IPS-15b (cell line): Measurements from ENCODE around the gene LRRC3.

Experiments
- H3K27me3 ChIP-seq: one replicate; pipeline ENCODE4 v1.6.1; 2013; ENCODE audit warnings: low read length; ENCODE audit not compliant: control insufficient read depth, insufficient read depth
- H3K36me3 ChIP-seq: one replicate; pipeline ENCODE4 v1.6.1; 2013; ENCODE audit warnings: low read length; ENCODE audit not compliant: control insufficient read depth, insufficient read depth
- H3K4me1 ChIP-seq: one replicate; pipeline ENCODE4 v1.6.1; 2013; ENCODE audit warnings: mild to moderate bottlenecking, low read length; ENCODE audit not compliant: control insufficient read depth, insufficient read depth
- H3K4me3 ChIP-seq: one replicate; pipeline ENCODE4 v1.5.1; 2013; ENCODE audit warnings: low read depth, low read length
- H3K9ac ChIP-seq: one replicate; pipeline ENCODE4 v1.6.1; 2013; ENCODE audit warnings: low read depth, mild to moderate bottlenecking, low read length
- H3K9me3 ChIP-seq: one replicate; pipeline ENCODE4 v1.6.1; 2013; ENCODE audit warnings: mild to moderate bottlenecking, low read length; ENCODE audit not compliant: control insufficient read depth, insufficient read depth

Gene LRRC3

GRCh38 chr21:44492567-44493385 lies 37.5 kb downstream of the LRRC3 start:
- Histone ChIP-seq H3K27me3 (no peaks in the 10 kb centered on the region), H3K9ac (no peak overlapping the region), H3K9me3 (peaks cover 18% of the 10 kb centered on the region), H3K4me1 (peaks cover 3% of the 10 kb centered on the region), H3K4me3 (no peak overlapping the region), H3K36me3 (no peaks in the 10 kb centered on the region)

GRCh38 chr21:44494418-44494817 lies 39.1 kb downstream of the LRRC3 start:
- Histone ChIP-seq H3K27me3 (no peaks in the 10 kb centered on the region), H3K9me3 (peaks cover 18% of the 10 kb centered on the region)

GRCh38 chr21:44494956-44495355 lies 39.6 kb downstream of the LRRC3 start:
- H3K9me3 ChIP-seq = peaks cover 18% of the 10 kb centered on the region
- peaks cover 3% of the 10 kb centered on the region for H3K4me1 ChIP-seq
- H3K4me3 ChIP-seq = no peak overlapping the region
- H3K36me3 ChIP-seq = no peaks in the 10 kb centered on the region
- no peaks in the 10 kb centered on the region for H3K27me3 ChIP-seq
- H3K9ac ChIP-seq = no peak overlapping the region

More at GRCh38 chr21:44494418-44494817, 39.1 kb downstream of the LRRC3 start:
- H3K4me1 ChIP-seq = peaks cover 3% of the 10 kb centered on the region
- H3K9ac ChIP-seq = no peak overlapping the region
- H3K36me3 ChIP-seq = no peaks in the 10 kb centered on the region
- H3K4me3 ChIP-seq = no peak overlapping the region

GRCh38 chr21:44495611-44496563 lies 40.6 kb downstream of the LRRC3 start:
- H3K27me3 ChIP-seq = no peaks in the 10 kb centered on the region
- no peaks in the 10 kb centered on the region for H3K36me3 ChIP-seq
- no peak overlapping the region for H3K4me3 ChIP-seq
- no peak overlapping the region for H3K9ac ChIP-seq
- peaks cover 18% of the 10 kb centered on the region for H3K9me3 ChIP-seq
- peaks cover 3% of the 10 kb centered on the region for H3K4me1 ChIP-seq

- H3K4me3 ChIP-seq = no peak overlapping the region
- peaks cover 3% of the 10 kb centered on the region for H3K4me1 ChIP-seq
- H3K9me3 ChIP-seq = peaks cover 16% of the 10 kb centered on the region
- no peaks in the 10 kb centered on the region for H3K27me3 ChIP-seq
- no peak overlapping the region for H3K9ac ChIP-seq
- H3K36me3 ChIP-seq = no peaks in the 10 kb centered on the region
These were observed 41.5 kb downstream of the LRRC3 start for GRCh38 chr21:44496564-44497550.

GRCh38 chr21:44497703-44498126 lies 42.4 kb downstream of the LRRC3 start:
- Histone ChIP-seq H3K36me3 (no peaks in the 10 kb centered on the region), H3K9ac (no peak overlapping the region), H3K27me3 (no peaks in the 10 kb centered on the region), H3K9me3 (peaks cover 8% of the 10 kb centered on the region), H3K4me1 (peaks cover 3% of the 10 kb centered on the region), H3K4me3 (no peak overlapping the region)

GRCh38 chr21:44498280-44499210 lies 43.2 kb downstream of the LRRC3 start:
- H3K36me3 ChIP-seq = no peaks in the 10 kb centered on the region
- H3K9ac ChIP-seq = no peak overlapping the region
- no peaks in the 10 kb centered on the region for H3K27me3 ChIP-seq
- no peaks in the 10 kb centered on the region for H3K9me3 ChIP-seq
- no peak overlapping the region for H3K4me3 ChIP-seq
- H3K4me1 ChIP-seq = peaks cover 3% of the 10 kb centered on the region

GRCh38 chr21:44499211-44499560 lies 43.9 kb downstream of the LRRC3 start:
- no peaks in the 10 kb centered on the region for H3K36me3 ChIP-seq
- no peak overlapping the region for H3K9ac ChIP-seq
- H3K9me3 ChIP-seq = no peaks in the 10 kb centered on the region
- H3K4me3 ChIP-seq = no peak overlapping the region
- H3K27me3 ChIP-seq = no peaks in the 10 kb centered on the region
- peaks cover 3% of the 10 kb centered on the region for H3K4me1 ChIP-seq

- no peaks in the 10 kb centered on the region for H3K9me3 ChIP-seq
- H3K36me3 ChIP-seq = no peaks in the 10 kb centered on the region
- no peak overlapping the region for H3K9ac ChIP-seq
- no peak overlapping the region for H3K4me3 ChIP-seq
- no peaks in the 10 kb centered on the region for H3K27me3 ChIP-seq
- H3K4me1 ChIP-seq = peaks cover 3% of the 10 kb centered on the region
These were observed 44.3 kb downstream of the LRRC3 start for GRCh38 chr21:44499631-44500030.

- no peak overlapping the region for H3K4me3 ChIP-seq
- peaks cover 3% of the 10 kb centered on the region for H3K4me1 ChIP-seq
- no peak overlapping the region for H3K9ac ChIP-seq
- no peaks in the 10 kb centered on the region for H3K27me3 ChIP-seq
- H3K36me3 ChIP-seq = no peaks in the 10 kb centered on the region
- H3K9me3 ChIP-seq = no peaks in the 10 kb centered on the region
These were observed 44.8 kb downstream of the LRRC3 start for GRCh38 chr21:44500111-44500510.
